CD4-positive, alpha-beta T cell treated with Interleukin-10 for 1 hour (primary cell): Measurements from ENCODE around the gene TPPP.

Experiments
- DNase-seq: peaks from one replicate; pipeline ENCODE4 v3.0.0-alpha.2; 2020

TPPP gene

GRCh38 chr5:664343-664993 is 28.7 kb downstream of the TPPP start:
- no peak for DNase-seq

- no peak for DNase-seq
These were observed 29.5 kb downstream of the TPPP start for GRCh38 chr5:663436-664342.

DNA sequence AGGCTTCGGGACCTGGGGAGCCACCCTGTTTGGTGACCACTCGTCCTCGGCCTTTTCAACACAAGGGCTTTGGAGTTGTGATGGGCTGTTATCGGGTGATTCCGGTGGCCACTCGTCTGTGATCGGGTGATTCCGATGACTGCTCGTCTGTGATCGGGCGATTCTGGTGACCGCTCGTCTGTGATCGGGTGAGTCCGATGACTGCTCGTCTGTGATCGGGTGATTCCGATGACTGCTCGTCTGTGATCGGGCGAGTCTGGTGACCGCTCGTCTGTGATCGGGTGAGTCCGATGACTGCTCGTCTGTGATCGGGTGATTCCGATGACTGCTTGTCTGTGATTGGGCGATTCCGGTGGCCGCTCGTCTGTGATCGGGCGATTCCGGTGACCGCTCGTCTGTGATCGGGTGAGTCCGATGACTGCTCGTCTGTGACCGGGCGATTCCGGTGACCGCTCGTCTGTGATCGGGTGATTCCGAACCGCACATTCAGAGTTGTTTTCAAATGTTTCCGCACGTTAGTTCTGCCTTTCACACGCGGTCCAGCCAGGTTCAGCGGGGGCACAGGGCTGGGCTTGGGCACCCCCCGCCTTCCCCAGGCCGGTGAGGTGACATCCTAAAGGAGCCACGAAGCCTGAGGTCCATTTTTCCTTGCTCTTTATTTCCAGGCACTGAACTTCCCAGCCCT is 30.3 kb downstream of the TPPP start:
- no peak for DNase-seq

GRCh38 chr5:661891-662750 is 31.0 kb downstream of the TPPP start:
- DNase-seq: no peak

DNA sequence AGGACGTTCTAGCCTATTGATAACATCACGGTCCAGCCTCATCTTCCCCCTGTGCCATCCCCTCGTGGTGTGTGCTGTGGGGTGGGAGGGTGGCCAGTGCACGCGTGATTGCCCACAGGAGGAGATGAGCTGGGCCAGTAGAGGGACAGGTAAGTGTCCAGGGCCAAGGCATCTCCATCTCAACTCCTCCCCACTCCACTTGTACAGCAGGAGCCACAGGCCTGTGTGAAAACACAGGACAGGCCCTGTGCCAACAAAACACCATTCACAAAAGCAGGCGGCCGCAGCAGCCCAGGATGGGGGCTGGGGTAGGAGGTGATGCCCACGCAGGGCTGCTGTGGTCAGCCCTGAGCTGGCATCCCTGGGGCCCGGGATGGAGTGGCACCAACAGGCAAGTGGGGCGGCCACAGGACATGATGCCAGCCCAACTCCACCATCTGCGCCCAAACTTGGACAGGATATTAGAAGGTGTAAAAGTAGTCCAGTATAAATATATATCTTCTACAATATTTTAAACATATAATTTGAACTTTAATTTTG is 32.6 kb downstream of the TPPP start:
- no peak for DNase-seq

DNA sequence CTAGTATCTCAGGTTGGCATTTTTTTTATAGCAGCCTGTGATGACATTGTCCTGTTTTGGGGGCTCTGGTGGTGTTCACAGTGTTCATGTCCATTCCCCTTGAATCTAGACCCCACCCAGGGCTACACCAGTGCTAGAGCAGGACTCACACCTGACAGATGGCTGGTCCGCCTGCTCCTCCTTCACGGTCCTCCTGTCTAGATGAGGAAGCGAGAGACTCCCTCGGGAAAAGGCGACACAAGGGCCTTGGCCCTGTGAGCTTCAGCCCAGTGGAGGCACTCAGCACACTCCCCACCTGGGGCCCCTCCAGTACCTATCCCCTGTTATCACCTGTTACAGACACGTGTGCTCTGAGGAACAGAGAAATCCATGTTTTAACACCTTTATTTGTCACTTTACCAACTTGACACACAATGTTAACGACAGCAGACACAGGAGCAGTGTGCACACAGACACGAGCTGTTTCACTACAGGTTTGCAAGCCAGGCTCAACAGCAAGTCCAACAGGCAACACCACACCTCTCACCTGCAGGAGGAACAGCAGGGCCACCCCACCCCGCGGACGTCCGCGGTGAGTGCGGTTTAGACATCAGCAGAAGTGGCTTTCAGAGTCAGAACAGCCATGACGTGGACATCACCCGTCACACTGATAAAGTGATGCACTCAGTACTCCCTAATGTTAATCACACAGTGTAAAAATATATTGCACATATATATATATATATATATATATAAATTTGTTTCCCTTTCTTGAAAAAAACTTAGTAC is 33.5 kb downstream of the TPPP start:
- no peak for DNase-seq

DNA sequence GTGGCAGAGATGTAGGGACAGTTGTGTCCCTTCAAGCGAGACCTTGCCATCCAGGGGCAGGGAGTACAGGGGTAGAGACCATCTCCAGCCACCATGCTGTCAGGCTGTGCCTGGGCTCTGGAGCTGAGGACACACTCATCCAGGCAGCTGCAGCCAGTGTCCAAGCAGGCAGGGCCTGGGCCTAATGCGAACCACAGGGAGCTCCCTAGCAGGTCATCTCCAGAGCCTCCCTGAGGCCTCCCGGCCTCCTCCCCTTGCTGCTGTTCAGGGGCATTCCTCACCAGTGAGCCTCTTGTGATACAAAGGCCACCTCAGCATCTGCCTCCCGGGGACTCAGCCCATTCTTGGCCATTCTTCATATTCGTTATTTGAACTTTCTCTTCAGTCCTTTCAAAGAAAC is 35.0 kb downstream of the TPPP start:
- no peak for DNase-seq

DNA sequence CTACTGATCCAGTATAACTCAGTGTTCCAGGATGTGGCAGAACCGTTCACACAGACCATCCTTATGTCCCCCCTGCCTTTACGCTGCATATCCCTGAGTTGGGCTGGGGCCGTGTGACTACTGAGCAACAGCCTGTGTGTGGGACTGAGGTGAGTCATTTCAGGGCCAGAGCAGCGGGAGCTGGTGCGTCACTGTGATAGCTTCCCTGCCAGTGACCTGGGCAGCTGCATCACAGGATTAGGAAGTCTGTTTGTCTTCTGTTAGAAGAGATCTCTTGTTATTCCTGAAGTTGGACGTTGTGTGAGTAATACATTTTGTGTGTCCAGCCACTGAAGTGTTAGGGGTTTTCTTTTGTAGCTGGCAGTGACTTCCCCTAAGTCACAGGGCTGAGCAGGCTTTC is 35.6 kb downstream of the TPPP start:
- no peak for DNase-seq

DNA sequence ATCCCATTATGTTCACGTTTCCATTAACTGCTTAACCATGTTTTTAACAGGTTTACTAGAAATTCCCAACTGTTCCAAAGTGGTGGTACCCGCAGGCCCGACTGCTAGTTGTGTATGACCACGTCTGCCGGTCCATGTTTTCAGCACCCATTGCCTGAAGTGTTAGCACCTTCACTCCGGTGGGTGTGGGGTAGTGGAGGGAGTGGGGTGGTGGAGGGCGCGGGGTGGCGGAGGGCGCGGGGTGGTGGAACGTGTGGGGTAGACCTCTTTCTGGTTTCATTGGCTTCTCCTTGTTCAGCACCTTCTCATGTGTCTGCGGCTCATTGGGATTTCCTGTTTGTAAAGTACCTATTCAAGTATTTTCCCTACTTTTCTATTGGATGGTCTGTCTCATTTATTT is 37.7 kb downstream of the TPPP start:
- no peak for DNase-seq

DNA sequence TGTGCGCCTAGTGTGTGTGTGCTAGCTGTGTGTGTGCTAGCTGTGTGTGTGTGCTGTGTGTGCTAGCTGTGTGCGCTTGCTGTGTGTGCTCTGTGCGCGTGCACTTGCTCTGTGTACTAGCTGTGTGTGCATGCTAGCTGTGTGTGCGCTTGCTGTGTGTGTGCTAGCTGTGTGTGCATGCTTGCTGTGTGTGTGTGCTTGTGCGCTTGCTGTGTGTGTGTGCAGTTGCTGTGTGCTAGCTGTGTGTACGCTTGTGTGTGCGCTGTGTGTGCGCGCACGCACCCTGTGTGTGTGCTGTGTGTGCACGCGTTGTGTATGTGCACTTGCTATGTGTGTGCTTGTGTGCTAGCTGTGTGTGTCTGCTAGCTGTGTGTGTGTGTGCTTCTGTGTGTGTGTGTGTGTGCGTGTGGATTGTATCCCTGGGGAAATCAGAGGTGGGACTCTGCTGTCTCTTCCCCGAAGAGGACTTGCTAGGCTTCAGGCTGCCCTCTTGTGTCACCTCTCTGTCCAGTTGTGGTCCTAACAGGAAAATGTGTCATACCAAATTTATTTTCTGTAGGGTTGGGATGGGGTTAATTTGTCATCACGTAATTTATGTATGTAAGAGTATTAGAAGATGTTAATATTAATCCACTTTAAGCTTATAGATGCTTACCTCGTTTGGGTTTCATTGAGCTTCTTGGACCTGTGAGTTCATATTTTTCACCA is 38.9 kb downstream of the TPPP start:
- no peak for DNase-seq

DNA sequence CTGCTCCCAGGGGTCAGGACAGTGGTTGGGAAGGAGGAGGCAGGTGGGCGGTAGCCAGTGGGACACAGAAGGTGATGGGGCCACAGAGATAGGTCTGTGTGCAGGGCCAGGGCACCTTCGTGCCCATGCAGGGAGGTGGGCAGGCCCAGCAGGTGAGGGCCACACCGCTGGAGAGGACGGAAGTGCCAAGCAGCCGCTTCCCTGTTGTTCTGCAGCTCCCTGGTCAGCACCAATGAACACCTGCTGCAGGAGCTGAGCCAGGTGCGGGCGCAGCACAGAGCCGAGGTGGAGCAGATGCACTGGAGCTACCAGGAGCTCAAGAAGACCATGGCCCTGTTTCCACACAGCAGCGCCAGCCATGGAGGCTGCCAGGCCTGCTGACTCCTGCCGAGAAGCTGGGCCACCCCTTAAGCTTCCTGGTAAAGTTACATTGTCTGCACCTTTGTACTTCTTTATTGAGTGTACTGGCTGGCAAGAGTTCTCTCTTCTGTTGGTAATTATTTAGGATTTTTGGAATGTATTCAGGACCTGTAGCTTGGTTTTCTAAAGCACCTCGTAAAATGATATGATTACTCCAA is 40.3 kb downstream of the TPPP start:
- no peak for DNase-seq

DNA sequence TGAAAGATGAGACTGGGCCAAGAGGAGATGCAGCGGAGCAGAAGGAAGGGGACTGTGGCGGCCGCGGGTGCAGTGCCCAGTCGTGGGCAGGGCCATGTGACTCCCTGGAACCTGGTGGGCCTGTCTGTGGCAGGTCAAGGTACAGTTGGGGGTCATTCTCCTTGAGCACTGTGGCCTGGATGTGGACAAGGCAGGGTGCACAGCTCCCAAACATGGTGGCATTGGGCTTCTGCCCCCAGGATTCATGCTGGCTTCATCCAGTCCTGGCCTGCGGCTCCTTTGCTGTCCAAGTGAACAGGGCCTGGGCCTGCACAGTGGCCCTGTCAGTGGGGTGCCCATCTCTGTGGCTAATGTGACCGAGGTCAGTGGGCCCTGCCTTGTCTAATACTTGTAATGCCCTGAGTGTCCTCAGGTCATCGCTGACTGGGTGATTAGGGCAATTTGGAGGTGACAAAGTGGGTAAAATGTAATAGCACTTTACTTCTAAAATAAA is 41.1 kb downstream of the TPPP start:
- DNase-seq: no peak

- no peak for DNase-seq
These were observed 41.7 kb downstream of the TPPP start for GRCh38 chr5:651296-652022.

GRCh38 chr5:647727-648126 is 45.4 kb downstream of the TPPP start:
- no peak for DNase-seq

DNA sequence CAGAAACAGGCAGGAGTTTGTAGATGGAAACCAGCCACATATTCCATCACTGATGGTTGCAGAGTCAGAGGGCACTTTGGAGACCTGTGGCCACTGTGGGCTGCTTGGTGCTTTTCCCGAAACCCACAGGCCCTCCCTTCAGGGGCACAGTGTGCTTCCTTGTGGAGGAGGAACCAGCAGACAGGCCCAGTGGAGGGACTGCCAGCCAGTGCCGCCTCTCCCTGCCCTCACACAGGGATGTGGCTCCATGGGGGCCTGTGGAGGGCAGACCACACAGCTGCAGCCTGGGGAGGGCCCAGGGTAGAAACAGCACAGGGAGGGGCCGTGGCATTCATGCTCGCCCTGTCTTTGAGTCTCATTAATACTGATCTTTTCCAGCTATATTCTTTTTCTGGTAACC is 45.8 kb downstream of the TPPP start:
- DNase-seq: no peak

GRCh38 chr5:646396-647201 is 46.6 kb downstream of the TPPP start:
- no peak for DNase-seq

- no peak for DNase-seq
These were observed 47.7 kb downstream of the TPPP start for GRCh38 chr5:645421-645820.

DNA sequence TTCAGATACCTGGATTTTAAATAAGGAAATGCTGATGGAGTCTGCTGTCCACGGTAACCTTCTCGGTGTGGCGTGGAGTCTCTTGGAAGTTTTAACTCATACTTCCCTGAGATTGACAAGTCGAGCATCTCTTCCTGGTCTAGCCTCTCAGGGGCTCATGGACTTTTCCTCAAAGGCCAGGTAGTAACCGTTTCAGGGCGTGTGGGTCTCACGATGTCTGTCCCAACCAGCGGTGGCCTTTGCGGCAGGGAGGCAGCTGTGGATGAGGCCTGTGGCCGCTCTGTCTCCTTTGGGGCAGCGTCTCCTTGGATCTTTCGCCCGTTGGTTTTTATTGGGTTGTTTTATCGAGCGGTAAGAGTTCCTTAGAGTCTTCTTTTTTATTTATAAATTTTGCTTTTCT is 48.2 kb downstream of the TPPP start:
- DNase-seq: no peak

- DNase-seq: no peak
These were observed 48.6 kb downstream of the TPPP start for GRCh38 chr5:644509-644908.
